GM12801 (cell line): ENCODE measurements around the gene SVOP.

ENCODE experiments used
- TF ChIP-seq, protein P1 (sequence below): IDR thresholded peaks from one replicate; pipeline ENCODE4 v1.5.1; 2011; ENCODE audit warnings: control low read depth; ENCODE audit not compliant: insufficient read length; ENCODE audit errors: extremely low read depth

SVOP gene

DNA sequence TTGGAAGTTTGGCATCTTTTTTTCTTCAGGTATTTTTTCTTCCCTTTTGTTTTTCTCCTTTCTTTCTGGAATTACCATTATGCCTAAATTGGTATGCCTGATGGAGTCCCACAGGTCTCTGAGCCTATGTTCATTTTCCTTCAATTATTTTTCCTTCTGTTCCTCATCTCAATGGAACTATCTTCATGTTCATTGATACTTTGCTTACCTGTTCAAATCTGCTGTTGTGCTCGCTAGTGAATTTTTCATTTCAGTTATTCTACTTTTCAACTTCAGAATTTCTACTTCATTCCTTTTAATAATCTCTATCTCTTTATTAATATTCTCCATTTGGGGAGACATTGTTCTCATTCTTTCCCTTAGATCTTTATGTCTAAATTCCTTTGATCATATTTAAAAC lies 16.1 kb upstream of the SVOP start:
- TF ChIP-seq, protein P1, sequence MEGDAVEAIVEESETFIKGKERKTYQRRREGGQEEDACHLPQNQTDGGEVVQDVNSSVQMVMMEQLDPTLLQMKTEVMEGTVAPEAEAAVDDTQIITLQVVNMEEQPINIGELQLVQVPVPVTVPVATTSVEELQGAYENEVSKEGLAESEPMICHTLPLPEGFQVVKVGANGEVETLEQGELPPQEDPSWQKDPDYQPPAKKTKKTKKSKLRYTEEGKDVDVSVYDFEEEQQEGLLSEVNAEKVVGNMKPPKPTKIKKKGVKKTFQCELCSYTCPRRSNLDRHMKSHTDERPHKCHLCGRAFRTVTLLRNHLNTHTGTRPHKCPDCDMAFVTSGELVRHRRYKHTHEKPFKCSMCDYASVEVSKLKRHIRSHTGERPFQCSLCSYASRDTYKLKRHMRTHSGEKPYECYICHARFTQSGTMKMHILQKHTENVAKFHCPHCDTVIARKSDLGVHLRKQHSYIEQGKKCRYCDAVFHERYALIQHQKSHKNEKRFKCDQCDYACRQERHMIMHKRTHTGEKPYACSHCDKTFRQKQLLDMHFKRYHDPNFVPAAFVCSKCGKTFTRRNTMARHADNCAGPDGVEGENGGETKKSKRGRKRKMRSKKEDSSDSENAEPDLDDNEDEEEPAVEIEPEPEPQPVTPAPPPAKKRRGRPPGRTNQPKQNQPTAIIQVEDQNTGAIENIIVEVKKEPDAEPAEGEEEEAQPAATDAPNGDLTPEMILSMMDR, result no peak

DNA sequence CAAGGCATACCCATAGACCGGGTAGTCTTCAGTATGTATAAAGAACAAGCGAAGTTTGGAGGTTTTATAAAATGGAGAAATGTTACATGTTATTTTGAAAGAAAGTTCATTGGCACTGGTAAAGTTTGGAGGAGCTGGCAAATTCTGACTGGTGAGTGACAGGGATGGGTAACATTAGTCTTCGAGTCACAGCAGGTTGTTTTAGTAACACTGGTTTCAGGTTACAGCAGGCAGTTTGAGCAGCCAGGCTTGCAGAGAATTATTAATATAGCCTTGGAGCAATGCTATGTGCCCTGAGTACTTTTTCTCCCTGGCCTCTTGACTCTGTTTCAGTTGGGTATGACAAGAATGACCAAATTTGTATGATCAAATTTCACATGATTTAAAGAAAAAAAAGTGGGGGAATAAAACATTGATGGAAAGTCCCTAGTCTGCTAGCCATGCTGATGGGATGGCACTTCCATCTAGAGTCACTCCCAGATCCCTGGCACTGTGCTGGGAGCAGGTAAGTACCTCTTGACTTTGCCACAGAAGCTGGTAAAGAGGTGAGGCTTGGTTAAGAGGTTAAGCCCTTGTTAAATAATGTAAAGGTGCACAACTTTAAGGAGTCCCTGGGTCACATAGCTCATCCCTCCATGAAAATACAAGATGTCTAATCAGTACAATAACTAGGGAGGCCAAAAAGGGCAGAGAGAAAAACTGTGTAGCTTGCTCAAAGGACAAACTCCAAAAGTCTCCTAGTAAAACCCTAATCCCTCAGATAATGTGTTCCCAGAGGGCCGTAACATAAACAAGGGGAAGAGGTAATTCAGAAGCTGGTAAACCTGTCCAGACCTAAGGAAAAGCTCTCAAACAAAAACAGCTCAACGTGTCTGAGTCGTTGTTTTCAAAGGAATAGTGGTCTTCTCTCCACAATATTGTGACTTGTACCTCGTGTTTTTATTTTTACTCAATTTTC lies 12.7 kb upstream of the SVOP start:
- TF ChIP-seq, protein P1, result no peak

DNA sequence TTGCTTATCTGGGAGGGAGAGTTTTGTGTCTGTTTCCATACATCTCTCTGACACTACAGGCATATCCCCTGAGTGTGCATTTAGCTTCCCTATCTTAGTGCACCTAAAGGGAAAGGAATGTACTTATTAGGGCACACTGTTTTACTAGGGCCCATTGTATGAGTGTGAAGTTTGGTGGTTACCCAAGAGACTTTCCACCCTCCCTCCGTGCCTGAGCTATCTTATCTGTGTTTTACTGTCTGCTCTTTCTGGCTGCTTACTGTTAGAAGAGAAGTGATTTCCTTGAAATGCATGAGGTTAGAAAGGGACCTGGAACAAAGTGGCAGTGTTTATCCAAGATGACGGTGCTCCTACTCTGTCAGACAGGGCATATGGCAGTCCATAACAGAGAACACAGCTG lies 8.5 kb upstream of the SVOP start:
- TF ChIP-seq, protein P1, result no peak

DNA sequence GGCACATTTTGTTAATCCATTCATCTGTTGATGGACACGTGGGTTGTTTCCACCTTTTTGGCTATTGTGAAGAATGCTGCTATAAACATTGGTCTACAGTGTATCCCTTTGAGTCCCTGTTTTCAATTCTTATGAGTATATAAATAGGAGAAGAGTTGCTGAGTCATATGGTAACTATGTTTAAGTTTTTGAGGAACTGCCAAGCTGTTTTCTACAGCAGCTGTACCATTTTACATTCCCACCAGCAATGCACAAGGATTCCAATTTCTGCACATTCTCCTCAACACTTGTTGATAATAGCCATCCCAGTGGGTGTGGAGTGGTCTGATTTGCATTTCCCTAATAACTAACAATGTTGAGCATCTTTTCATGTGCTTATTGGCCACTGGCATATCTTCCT lies 6.9 kb upstream of the SVOP start:
- TF ChIP-seq, protein P1, result no peak

DNA sequence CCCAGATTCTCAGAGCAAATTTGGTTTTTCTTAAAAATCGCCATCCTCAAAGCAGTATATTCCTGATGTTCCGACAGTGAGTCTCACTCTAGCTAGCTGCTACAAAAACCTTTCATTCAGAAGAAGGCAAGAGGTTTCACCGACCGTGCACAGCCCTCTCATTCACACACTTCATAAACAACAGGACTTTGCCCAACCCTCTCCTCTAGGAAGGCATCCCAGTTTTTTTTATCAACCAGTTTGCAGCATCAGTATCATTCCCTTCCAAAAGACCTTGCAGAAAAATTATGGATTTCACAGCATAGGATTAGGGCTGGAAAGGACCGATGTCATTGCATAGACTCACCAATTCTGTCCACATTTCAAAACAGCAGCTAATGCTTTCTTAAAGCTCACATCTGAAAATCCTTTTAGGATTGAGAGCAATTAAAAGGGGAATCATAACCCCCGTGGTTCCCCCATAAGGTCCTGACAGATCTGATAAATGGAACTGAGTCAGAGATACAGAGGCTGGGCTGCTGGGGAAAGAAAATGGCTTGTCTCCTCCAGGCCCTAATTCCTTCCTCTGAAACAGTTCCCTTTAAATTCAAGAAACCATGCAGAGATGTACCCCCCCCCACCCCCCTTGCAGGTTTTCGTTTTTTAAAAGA lies 597 bp downstream of the SVOP start:
- TF ChIP-seq, protein P1, result no peak

DNA sequence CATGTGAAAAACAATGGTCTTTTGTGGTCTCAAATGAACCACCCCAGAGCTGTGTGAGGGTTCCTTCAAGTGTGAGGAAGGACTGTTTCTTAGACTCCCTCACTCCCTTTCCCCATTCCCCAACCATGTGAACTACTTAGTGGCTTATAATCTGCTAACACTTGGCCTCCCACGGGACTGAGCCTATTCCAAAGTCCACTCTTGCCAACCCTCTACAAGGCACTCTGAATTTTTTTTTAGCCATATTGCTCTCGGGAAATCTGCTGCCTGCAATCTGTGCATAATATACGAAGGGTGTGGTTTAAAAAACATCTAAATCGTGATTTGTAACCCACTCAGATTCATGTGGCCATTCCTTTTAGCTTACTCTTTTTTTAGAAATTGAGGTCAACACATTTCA lies 2.6 kb downstream of the SVOP start:
- TF ChIP-seq, protein P1, result no peak

DNA sequence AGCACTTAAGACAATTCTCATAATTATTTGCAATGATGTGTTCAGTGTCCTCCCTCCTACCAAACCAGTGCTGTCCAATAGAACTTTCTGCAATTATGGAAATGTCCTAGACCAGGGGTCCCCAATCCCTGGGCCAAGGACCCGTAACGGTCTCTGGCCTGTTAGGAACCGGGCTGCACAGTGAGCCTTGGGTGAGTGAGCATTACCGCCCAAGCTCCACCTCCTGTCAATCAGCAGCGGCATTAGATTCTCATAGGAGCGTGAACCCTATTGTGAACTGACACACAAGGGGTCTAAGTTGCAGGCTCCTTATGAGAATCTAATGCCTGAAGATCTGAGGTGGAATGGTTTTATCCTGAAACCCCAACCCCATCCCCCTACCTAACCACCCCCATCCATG lies 3.9 kb downstream of the SVOP start:
- TF ChIP-seq, protein P1, result no peak
